Activated CD4-positive, alpha-beta memory T cell treated with anti-CD3 and anti-CD28 coated beads for 36 hours (primary cell): ENCODE data around the gene PTPN6. TPM values are rescaled to one million over a fixed set of nuclear protein-coding genes. Genes with fewer than 3 reads are reported as not detected.

Experiments used
- CTCF ChIA-PET: fragments of 350-600 bp; sonication (Branson Sonifier 250); formaldehyde crosslinking; loops from one replicate; lab custom pipeline; 2021; ENCODE audit warnings: antibody characterized with exemption, inconsistent platforms; lab: Charles Lee
- POLR2A ChIA-PET: fragments of 350-600 bp; sonication (Branson Sonifier 250); formaldehyde crosslinking; loops from one replicate; lab custom pipeline; 2021; ENCODE audit warnings: antibody characterized with exemption; lab: Charles Lee
- DNase-seq: peaks from one replicate; pipeline ENCODE4 v3.0.0-alpha.2; 2020
- H3K27ac Mint-ChIP-seq: one replicate; pipeline ENCODE4 v1.8.0; 2021; ENCODE audit warnings: mixed read lengths
- H3K27me3 Mint-ChIP-seq: one replicate; pipeline ENCODE4 v1.8.0; 2021; ENCODE audit warnings: mixed read lengths
- H3K36me3 Mint-ChIP-seq: one replicate; pipeline ENCODE4 v1.8.0; 2021; ENCODE audit warnings: mixed read lengths
- H3K4me1 Mint-ChIP-seq: one replicate; pipeline ENCODE4 v1.8.0; 2021; ENCODE audit warnings: low read depth, mixed read lengths
- H3K4me3 Mint-ChIP-seq: one replicate; pipeline ENCODE4 v1.8.0; 2021; ENCODE audit warnings: mild to moderate bottlenecking, mixed read lengths
- H3K9me3 Mint-ChIP-seq: one replicate; pipeline ENCODE4 v1.8.0; 2021; ENCODE audit warnings: mixed read lengths
- intact Hi-C: fragments of 100-400 bp; cut with micrococcal nuclease; formaldehyde crosslinking; loops from one replicate; pipeline ENCODE4 v1.15.1; 2023
- microRNA-seq: library from miRNA; unstranded; fragments of <30 nt; microRNA quantifications from one replicate; pipeline ENCODE4 v1.2.0, GENCODE V29; 2022; ENCODE audit warnings: borderline number of aligned reads, borderline microRNAs expressed, borderline replicate concordance
- total RNA-seq, 2 experiments: library from RNA; stranded (reverse); gene quantifications; one replicate each; pipeline ENCODE4 v1.2.3, GENCODE V29; 2021

PTPN6 gene
- total RNA-seq, 2 experiments from 2014 or later: 321 to 324 TPM

- intact Hi-C loops: no loop called here
- Mint-ChIP-seq H3K27ac (no peak overlapping the region), H3K4me3 (no peak overlapping the region), H3K27me3 (no peaks in the 10 kb centered on the region), H3K9me3 (no peaks in the 10 kb centered on the region), H3K4me1 (peaks cover 25% of the 10 kb centered on the region), H3K36me3 (peaks cover 15% of the 10 kb centered on the region)
- POLR2A ChIA-PET: no interaction called here
- CTCF ChIA-PET: interaction anchor here (1.3 kb wide), 1 partner anchor 10 kb away, joined by 3 read pairs; no protein-coding TSS in a partner anchor
- no peak for DNase-seq
Observed at GRCh38 chr12:7009512-7009911, 58.4 kb downstream of the PTPN6 start.

Small RNAs within 50 kb of the gene (microRNA-seq; reads per million reads assigned to microRNA genes)
- gene MIR141 (62.1 reads per million, percentile 60 among the genes with 10 or more reads in this experiment), gene MIR200C (400 reads per million, percentile 80 among the genes with 10 or more reads in this experiment)

Other genes with a start within 250 kb of the PTPN6 start
- gene COPS7A, start 227.3 kb upstream of the PTPN6 start, total RNA-seq: 10 to 100 TPM; 37.6 to 39.4 TPM
- gene MLF2, start 198.2 kb upstream of the PTPN6 start, total RNA-seq: 100 to 1,000 TPM; 140 to 141 TPM
- 100 to 1,000 TPM; 104 to 109 TPM for gene PTMS, start 185.0 kb upstream of the PTPN6 start, total RNA-seq
- gene LAG3, start 178.8 kb upstream of the PTPN6 start, total RNA-seq: 100 to 1,000 TPM; 169 to 172 TPM
- gene CD4, start 161.8 kb upstream of the PTPN6 start, total RNA-seq: 100 to 1,000 TPM; 290 to 300 TPM
- gene GPR162, start 129.5 kb upstream of the PTPN6 start, total RNA-seq: under 1 TPM in 1 of 2 experiments, not detected in 1; 0.31 TPM
- gene P3H3, start 122.9 kb upstream of the PTPN6 start, total RNA-seq: 1 to 10 TPM; 2.5 to 2.7 TPM
- gene GNB3, start 110.4 kb upstream of the PTPN6 start, total RNA-seq: under 1 TPM; 0.22 to 0.78 TPM
- 10 to 100 TPM; 80.3 to 87.8 TPM for gene CDCA3, start 100.1 kb upstream of the PTPN6 start, total RNA-seq
- gene USP5, start 99.2 kb upstream of the PTPN6 start, total RNA-seq: 100 to 1,000 TPM; 125 to 130 TPM
- 1,000 to 10,000 TPM; 1,432 to 1,495 TPM for gene TPI1, start 83.8 kb upstream of the PTPN6 start, total RNA-seq
- 1 to 10 TPM; 3.8 to 4.7 TPM for gene SPSB2, start 78.1 kb upstream of the PTPN6 start, total RNA-seq
- gene LRRC23, start 46.5 kb upstream of the PTPN6 start, total RNA-seq: 1 to 10 TPM; 6.8 to 7.8 TPM
- gene ENO2, start 36.8 kb upstream of the PTPN6 start, total RNA-seq: 100 to 1,000 TPM; 185 to 193 TPM
- gene ATN1, start 23.4 kb upstream of the PTPN6 start, total RNA-seq: 10 to 100 TPM; 34.8 to 37.8 TPM
- gene RNU7-1, start 7.5 kb upstream of the PTPN6 start, total RNA-seq: not detected
- gene C12orf57, start 7.3 kb upstream of the PTPN6 start, total RNA-seq: 100 to 1,000 TPM; 257 to 272 TPM
- gene PHB2, start 19.3 kb downstream of the PTPN6 start, total RNA-seq: 100 to 1,000 TPM; 334 to 346 TPM
- 10 to 100 TPM; 76.5 to 81.5 TPM for gene EMG1, start 19.6 kb downstream of the PTPN6 start, total RNA-seq
- 10 to 100 TPM; 18.3 to 20.5 TPM for gene LPCAT3, start 67.1 kb downstream of the PTPN6 start, total RNA-seq
- 1 to 10 TPM; 1.7 to 2.0 TPM for gene C1S, start 109.4 kb downstream of the PTPN6 start, total RNA-seq
- 1 to 10 TPM; 1.4 to 2.2 TPM for gene C1R, start 141.1 kb downstream of the PTPN6 start, total RNA-seq
- gene C1RL, start 157.9 kb downstream of the PTPN6 start, total RNA-seq: 10 to 100 TPM; 17.1 to 22.6 TPM
- gene RBP5, start 177.5 kb downstream of the PTPN6 start, total RNA-seq: under 1 TPM in 1 of 2 experiments, not detected in 1; 0.21 TPM
- gene CLSTN3, start 179.0 kb downstream of the PTPN6 start, total RNA-seq: 10 to 100 TPM; 40.1 to 44.7 TPM
- 10 to 100 TPM; 26.0 to 27.9 TPM for gene PEX5, start 238.3 kb downstream of the PTPN6 start, total RNA-seq